Stromal cell of bone marrow (primary cell): ENCODE measurements around the gene SORCS3.

Source experiments
- DNase-seq: peaks from one replicate; pipeline ENCODE4 v3.0.0-alpha.2; 2012; ENCODE audit warnings: low read depth

Gene SORCS3

DNA sequence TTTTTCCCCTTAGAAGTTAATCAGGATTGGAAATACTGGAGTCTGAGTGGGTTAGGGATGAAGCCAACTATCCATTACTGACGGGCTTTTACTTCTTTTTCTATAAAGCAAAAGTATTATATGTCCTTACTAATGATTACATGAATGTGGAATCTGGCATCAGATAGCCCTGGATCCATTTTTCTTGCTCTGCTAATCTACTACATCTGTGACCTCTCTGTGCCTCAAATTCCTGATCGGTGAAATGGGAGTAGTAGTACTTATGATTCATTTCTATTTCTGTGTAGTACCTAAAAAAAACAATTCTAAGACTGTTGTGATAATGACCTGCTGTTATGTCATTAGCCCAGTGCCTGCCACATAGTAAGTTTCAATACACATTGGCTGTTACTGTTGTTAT, 621.6 kb downstream of the SORCS3 start:
- no peak for DNase-seq

DNA sequence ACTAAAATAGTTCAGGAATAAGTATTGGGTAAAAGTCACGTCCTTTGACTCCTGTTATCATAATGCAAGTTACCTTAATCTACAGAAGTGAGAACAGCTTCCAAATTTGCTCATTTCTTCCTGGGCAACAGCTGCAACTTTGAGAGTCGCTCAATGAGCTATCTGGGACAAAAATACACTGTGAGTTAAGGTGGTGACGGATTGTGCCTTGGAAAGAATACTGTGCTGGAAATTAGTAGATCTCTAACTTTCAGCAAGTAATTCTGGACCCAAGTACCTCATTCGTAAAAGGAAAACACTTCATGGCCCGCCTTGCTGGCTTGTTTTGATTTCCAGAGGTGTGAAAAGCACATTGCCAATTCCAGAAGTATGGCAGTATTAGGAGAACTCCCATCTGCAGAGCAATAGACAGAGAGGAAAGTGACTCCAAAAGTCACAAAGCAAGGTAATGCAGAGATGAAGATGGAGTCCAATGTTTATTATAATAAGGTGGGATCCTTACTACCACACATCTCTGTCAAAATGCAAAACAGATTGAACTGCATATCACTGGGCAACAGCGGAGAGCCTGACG, 626.0 kb downstream of the SORCS3 start:
- no peak for DNase-seq

DNA sequence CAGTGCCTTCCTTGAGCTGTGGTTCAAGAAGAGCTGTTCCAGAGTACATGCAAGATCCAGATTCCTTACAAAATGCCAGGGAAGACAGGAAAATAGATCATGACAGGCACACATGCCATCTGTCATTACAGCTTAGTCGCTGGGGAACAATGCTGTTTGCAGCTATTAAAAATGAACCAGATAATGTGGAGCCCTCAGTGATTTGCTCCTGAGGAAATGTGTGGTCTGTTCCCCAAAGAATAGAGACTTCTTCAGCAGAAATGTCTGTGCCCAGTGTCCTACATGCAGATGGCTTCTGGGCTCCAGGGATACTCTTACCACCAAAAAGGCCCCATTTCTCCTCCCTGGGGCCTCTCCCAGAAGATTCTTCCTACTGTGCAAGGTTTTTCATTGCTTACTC, 627.9 kb downstream of the SORCS3 start:
- no peak for DNase-seq

DNA sequence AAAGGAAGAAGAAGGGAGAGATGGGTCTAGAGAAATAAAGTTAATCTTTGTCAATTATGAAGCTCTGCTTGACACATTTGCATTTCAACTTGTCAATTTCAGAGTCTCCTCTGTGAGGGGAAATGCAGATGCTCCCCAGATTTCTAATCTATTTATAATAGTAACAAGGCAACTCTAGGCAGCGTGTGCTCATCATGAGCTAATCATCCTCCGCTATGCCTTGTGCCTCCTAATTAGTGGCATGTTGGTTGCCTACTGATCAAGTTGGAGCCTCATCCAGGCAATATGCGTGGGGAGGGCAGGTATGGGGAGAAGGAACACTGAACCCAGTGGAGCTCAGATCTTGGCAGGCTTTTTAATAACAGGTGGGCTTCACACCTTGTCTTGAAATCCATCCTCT, 628.6 kb downstream of the SORCS3 start:
- DNase-seq, result no peak

DNA sequence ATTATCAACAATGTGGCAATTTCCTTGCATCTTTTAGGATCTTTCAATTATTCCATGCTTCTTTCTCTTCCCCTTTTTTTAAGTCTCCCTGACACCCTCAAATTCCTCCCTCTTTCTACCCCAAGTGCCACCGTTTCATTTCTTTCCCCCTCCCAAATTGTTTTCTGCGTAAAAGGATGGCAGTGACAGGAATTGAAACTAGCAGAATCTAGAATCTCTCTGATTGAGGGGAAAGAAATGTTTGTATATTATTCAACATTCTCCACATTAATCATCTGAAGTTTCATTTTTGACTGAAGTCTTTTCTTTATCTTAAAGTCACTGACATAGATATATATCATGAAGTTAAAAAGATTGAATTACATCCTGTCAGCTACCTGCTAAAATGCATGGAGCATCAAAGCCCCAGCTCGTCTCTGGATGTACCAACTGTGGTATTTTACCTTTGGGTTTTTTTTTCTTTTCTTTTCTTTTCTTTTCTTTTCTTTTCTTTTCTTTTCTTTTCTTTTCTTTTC, 633.5 kb downstream of the SORCS3 start:
- DNase-seq, result no peak

DNA sequence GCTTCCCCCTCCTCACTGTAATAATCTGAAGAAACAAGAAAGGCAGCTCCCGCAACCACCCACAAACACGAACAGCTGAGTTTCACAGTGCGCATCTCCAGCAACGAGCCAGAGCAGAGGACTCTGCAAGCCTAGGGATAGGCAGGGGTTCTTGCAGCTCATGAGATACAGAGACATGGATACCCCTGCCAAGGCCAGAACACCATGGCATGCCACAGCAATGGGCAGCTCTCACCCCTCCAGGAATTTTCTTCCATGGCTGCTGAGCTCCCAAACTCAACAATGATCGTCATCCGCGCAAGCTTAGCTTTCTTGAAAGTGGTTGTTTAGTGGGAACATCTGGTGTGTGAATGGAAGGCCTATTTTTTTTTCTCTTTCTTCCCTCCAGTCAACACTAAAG, 637.3 kb downstream of the SORCS3 start:
- DNase-seq, result no peak

DNA sequence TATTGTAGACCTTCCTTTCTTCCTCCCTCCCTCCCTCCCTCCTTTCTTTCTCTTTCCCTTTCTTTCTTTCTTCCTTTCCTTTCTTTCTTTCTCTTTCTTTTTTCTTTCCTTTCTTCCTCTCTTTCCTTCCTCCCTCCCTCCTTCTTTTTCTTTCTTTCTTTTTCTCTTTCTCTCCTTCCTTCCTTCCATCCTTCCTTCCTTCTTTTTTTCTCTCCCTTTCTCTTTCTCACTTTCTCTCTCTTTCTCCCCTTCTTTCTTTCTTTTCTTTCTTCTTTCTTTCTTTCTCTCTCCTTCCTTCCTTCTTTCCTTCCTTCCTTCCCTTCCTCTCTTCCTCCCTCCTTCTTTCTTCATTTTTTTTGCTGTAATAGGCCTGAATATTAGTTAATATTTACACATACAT, 638.0 kb downstream of the SORCS3 start:
- no peak for DNase-seq

DNA sequence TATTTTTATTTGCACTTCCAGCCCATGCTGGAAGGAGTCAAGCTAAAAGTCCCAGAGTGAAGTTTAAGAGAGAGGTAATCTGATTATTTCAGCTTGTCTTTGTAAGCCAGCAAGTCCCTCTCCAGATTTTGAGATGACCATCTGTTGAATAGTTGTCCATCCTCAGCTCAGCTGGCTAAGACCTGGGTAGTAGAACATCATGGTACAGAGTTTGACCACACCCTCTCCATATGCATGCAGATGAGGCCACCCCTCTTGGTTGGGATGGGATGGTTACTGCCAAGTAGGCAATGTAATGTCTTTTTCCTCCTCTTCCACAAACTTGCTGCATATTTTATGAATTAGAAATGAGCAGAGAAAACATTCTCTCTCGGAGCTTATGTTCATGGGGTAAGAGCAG, 639.8 kb downstream of the SORCS3 start:
- no peak for DNase-seq

DNA sequence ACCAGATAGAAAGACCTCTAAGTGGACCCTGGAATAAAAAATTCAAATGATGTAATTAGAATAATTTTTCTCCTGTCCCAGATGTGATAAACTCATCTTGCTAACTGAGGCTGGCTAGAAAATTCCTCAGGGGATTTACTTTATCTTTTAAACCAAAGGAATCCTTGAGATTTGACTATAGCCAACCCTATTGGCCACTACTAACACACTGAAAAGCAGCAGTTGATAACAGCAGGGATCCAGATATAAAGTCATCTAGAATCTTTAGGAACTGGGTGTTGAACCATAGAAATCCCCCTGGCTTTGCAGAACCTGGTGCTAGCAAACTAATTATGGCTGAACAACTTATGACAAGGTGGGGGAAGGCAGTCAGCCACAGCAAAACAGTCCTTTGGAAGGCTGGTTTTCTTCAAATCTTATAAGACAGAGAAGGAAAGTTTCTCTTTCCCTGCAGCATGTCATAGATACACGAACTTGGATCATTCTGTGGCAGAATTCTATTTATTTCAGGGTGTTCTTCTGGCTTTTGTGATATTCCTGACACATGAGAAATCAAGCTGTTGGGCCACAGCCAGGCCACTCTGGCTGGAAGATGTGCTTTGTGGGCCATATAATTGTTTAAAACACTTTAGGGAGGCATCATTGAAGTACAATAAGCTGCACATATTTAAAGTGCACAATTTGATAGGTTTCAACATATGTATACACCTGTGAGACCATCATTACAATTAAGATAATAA, 643.6 kb downstream of the SORCS3 start:
- DNase-seq, result no peak

DNA sequence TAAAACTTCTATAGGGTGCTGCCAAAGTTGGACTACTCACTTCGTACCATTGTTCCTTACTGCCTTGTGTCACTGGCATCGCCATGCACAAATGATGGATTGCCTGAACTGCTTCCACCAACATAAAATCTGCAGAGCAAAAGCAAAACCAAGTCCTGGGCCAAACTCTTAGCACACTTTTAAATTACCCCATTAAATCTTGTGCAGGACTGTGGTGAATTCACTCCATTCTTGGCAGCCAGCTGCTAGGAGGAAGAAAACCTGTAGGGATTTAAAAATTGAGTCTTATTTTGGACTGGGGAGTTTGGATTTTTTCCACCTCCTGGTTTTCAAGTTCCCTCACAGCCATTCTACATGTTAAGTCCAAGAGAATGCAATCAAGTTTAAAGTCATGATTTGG, 646.9 kb downstream of the SORCS3 start:
- no peak for DNase-seq

DNA sequence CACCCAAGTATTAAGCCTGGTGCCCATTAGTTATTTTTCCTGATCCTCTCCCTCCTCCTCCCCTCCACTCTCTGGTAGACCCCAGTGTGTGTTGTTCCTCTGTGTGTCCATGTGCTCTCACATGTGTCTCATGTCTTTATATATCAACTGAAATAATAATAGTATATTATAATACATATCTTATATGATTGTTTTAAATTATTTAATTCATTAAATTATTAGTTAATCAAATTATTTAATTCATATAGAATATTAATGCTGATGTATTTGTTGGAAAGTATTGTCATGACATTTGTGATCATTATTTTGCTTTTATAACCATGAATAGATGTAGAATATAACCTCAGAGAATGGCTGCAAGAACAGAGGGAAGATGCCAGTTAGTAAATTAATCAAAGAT, 647.5 kb downstream of the SORCS3 start:
- DNase-seq, result no peak

DNA sequence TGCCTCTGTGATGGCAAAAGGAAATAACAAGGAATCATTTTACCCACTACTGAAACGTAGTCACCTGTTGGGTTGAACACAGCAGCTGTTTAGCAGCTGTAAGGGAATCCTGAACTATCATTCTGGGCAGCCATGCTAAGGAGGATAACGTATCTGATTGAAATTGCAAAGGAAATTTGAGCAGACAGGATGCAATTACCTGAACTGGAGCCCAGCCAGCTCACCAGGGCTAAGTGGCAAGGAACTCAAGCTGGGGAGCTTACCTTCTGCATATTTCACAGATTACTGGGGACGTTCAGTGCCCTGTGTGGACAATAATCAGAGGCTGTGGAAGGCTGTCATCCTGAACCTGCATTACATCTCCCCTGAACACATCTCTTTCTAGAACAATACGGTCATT, 650.5 kb downstream of the SORCS3 start:
- no peak for DNase-seq

DNA sequence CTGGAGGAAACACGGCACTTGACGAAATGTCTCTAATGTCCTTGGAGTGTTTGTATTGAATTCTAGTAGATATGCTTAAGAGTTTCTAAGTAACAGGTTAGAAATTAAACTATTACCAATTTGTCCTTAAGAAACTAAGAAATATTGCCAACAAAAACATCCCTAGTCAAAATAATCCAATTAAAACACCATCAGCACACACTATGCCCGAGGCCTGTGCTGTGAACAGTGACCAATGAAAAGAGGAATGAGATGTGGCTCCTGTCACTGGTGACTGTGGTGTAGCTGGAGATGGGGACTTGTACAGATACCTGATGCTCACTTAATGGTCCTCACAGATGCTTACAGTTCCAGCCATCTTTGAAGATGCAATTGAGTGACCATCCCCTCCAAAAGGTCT, 651.1 kb downstream of the SORCS3 start:
- DNase-seq, result no peak
